Coronary artery (tissue), 2 donors: ENCODE results near the gene OSER1.
A peak's percentile ranks its signal among the peaks of the same experiment; 100 is the strongest.

ENCODE experiments used
- DNase-seq: peaks from one replicate; pipeline ENCODE4 v3.0.0-alpha.2; 2017; ENCODE audit warnings: low spot score
- H3K27ac ChIP-seq, 2 donors: fragments of 200-600 bp; sonication (generic); one replicate each; pipeline ENCODE4 v1.5.1; 2016 to 2019
- H3K4me3 ChIP-seq: fragments of 200-600 bp; sonication (generic); 2 replicates; pipeline ENCODE4 v1.5.1; 2016; ENCODE audit warnings: mild to moderate bottlenecking, moderate library complexity
- CTCF ChIP-seq: fragments of 200-600 bp; sonication (generic); IDR thresholded peaks from one replicate; pipeline ENCODE4 v1.5.1; 2019; ENCODE audit warnings: antibody characterized with exemption

Gene OSER1

GRCh38 chr20:44174996-44175765 is 35.4 kb downstream of the OSER1 start:
- no peak for DNase-seq
- TF ChIP-seq CTCF, result no peak
- Histone ChIP-seq H3K27ac (peak overlapping the region in 1 of 2 donors; percentile 69), H3K4me3 (peak overlapping the region; percentile 45)

GRCh38 chr20:44173846-44174245 is 36.7 kb downstream of the OSER1 start:
- Histone ChIP-seq H3K27ac (peak overlapping the region in 1 of 2 donors; percentile 21), H3K4me3 (no peak overlapping the region)
- no peak for TF ChIP-seq CTCF
- DNase-seq, result no peak

GRCh38 chr20:44173116-44173515 is 37.5 kb downstream of the OSER1 start:
- no peak for TF ChIP-seq CTCF
- Histone ChIP-seq H3K27ac (peak overlapping the region in 1 of 2 donors; percentile 21), H3K4me3 (no peak overlapping the region)
- DNase-seq, result no peak

GRCh38 chr20:44172572-44172950 is 38.0 kb downstream of the OSER1 start:
- H3K4me3 ChIP-seq, result no peak overlapping the region
- no peak for DNase-seq
- TF ChIP-seq CTCF, result no peak
- H3K27ac ChIP-seq, result peak overlapping the region in 1 of 2 donors; percentile 14

- peak overlapping the region; percentile 48 to 76 for H3K27ac ChIP-seq
- TF ChIP-seq CTCF, result no peak
Observed at GRCh38 chr20:44171775-44172571, 38.6 kb downstream of the OSER1 start.

GRCh38 chr20:44170816-44171410 is 39.7 kb downstream of the OSER1 start:
- TF ChIP-seq CTCF, result no peak
- H3K27ac ChIP-seq, result peak overlapping the region; percentile 48 to 76
- DNase-seq, result no peak

More at GRCh38 chr20:44171775-44172571, 38.6 kb downstream of the OSER1 start:
- DNase-seq, result no peak
- H3K4me3 ChIP-seq, result peak overlapping the region; percentile 20

More at GRCh38 chr20:44170816-44171410, 39.7 kb downstream of the OSER1 start:
- H3K4me3 ChIP-seq, result peak overlapping the region; percentile 35
